HEK293 (cell line): ENCODE results near the gene VPS26B.

ENCODE experiments used
- GLI2 ChIP-seq: fragments of 450-650 bp; formaldehyde crosslinking; IDR thresholded peaks from 2 replicates; pipeline ENCODE4; 2017; ENCODE audit warnings: missing biosample characterization, missing genetic modification characterization, low read depth, borderline replicate concordance
- HOXD13 ChIP-seq: sonication (generic); formaldehyde crosslinking; IDR thresholded peaks from 2 replicates; pipeline ENCODE4 v1.8.0; 2022; ENCODE audit warnings: missing genetic modification reagents, borderline replicate concordance
- KLF8 ChIP-seq: fragments of 450-650 bp; formaldehyde crosslinking; IDR thresholded peaks from 2 replicates; pipeline ENCODE4 v1.5.1; 2016; ENCODE audit warnings: missing biosample characterization, missing genetic modification characterization
- PRDM1 ChIP-seq: fragments of 450-650 bp; formaldehyde crosslinking; IDR thresholded peaks from 2 replicates; pipeline ENCODE4; 2016; ENCODE audit warnings: missing biosample characterization, missing genetic modification characterization
- ZBTB17 ChIP-seq: fragments of 450-650 bp; formaldehyde crosslinking; IDR thresholded peaks from 2 replicates; pipeline ENCODE4 v1.5.1; 2016; ENCODE audit warnings: missing biosample characterization, missing genetic modification characterization
- ZFP3 ChIP-seq: fragments of 450-650 bp; formaldehyde crosslinking; IDR thresholded peaks from 2 replicates; pipeline ENCODE4 v1.5.1; 2016; ENCODE audit warnings: low read depth, missing biosample characterization, missing genetic modification characterization
- ZFP37 ChIP-seq: fragments of 450-650 bp; formaldehyde crosslinking; IDR thresholded peaks from 2 replicates; pipeline ENCODE4 v1.5.1; 2016; ENCODE audit warnings: missing biosample characterization, missing genetic modification characterization
- ZNF248 ChIP-seq: fragments of 450-650 bp; formaldehyde crosslinking; IDR thresholded peaks from 2 replicates; pipeline ENCODE4 v1.5.1; 2017; ENCODE audit warnings: missing biosample characterization, missing genetic modification characterization
- ZNF266 ChIP-seq: fragments of 450-650 bp; formaldehyde crosslinking; IDR thresholded peaks from 2 replicates; pipeline ENCODE4 v1.5.1; 2016; ENCODE audit warnings: missing biosample characterization, missing genetic modification characterization, low read depth
- ZNF335 ChIP-seq: fragments of 450-650 bp; formaldehyde crosslinking; conservative IDR thresholded peaks from 2 replicates; pipeline ENCODE4 v1.5.1; 2016; ENCODE audit warnings: missing biosample characterization, missing genetic modification characterization
- ZNF37A ChIP-seq: fragments of 450-650 bp; IDR thresholded peaks from 2 replicates; pipeline ENCODE4 v1.5.1; 2018; ENCODE audit warnings: missing biosample characterization, missing genetic modification characterization
- ZNF426 ChIP-seq: fragments of 450-650 bp; formaldehyde crosslinking; IDR thresholded peaks from 2 replicates; pipeline ENCODE4 v1.5.1; 2017; ENCODE audit warnings: missing biosample characterization, missing genetic modification characterization, mild to moderate bottlenecking, inconsistent platforms, moderate library complexity
- ZNF433 ChIP-seq: fragments of 450-650 bp; formaldehyde crosslinking; IDR thresholded peaks from 2 replicates; pipeline ENCODE4 v1.5.1; 2016; ENCODE audit warnings: missing biosample characterization, missing genetic modification characterization, low read depth
- ZNF501 ChIP-seq: fragments of 450-650 bp; formaldehyde crosslinking; IDR thresholded peaks from 2 replicates; pipeline ENCODE4 v1.5.1; 2016; ENCODE audit warnings: missing biosample characterization, missing genetic modification characterization
- ZNF510 ChIP-seq: fragments of 450-650 bp; formaldehyde crosslinking; IDR thresholded peaks from 2 replicates; pipeline ENCODE4 v1.5.1; 2018; ENCODE audit warnings: mild to moderate bottlenecking, missing genetic modification characterization, missing biosample characterization; ENCODE audit not compliant: insufficient replicate concordance
- ZNF514 ChIP-seq: fragments of 450-650 bp; formaldehyde crosslinking; IDR thresholded peaks from 2 replicates; pipeline ENCODE4 v1.5.1; 2016; ENCODE audit warnings: missing biosample characterization, missing genetic modification characterization
- ZNF530 ChIP-seq: fragments of 450-650 bp; formaldehyde crosslinking; IDR thresholded peaks from 2 replicates; pipeline ENCODE4 v1.5.1; 2016; ENCODE audit warnings: low read depth, missing biosample characterization, missing genetic modification characterization
- ZNF626 ChIP-seq: fragments of 450-650 bp; sonication (Bioruptor Pico); formaldehyde crosslinking; IDR thresholded peaks from 2 replicates; pipeline ENCODE4 v1.5.1; 2018; ENCODE audit warnings: missing biosample characterization, missing genetic modification characterization, inconsistent platforms
- ZNF776 ChIP-seq: fragments of 450-650 bp; formaldehyde crosslinking; IDR thresholded peaks from 2 replicates; pipeline ENCODE4 v1.5.0; 2017; ENCODE audit warnings: missing biosample characterization, missing genetic modification characterization, borderline replicate concordance
- ZNF777 ChIP-seq: fragments of 450-650 bp; formaldehyde crosslinking; IDR thresholded peaks from 2 replicates; pipeline ENCODE4 v1.5.1; 2017; ENCODE audit warnings: missing biosample characterization, missing genetic modification characterization, borderline replicate concordance
- ZNF791 ChIP-seq: fragments of 450-650 bp; formaldehyde crosslinking; IDR thresholded peaks from 2 replicates; pipeline ENCODE4 v1.5.1; 2016; ENCODE audit warnings: missing biosample characterization, missing genetic modification characterization
- ZXDB ChIP-seq: fragments of 450-650 bp; formaldehyde crosslinking; IDR thresholded peaks from 2 replicates; pipeline ENCODE4 v1.5.1; 2016; ENCODE audit warnings: missing biosample characterization, missing genetic modification characterization
- TF ChIP-seq, protein P1 (sequence below): fragments of 450-650 bp; formaldehyde crosslinking; IDR thresholded peaks from 2 replicates; pipeline ENCODE4 v1.5.1; 2016; ENCODE audit warnings: missing biosample characterization, missing genetic modification characterization
- TF ChIP-seq, protein P2 (sequence below): fragments of 450-650 bp; formaldehyde crosslinking; IDR thresholded peaks from 2 replicates; pipeline ENCODE4 v1.5.1; 2016; ENCODE audit warnings: missing biosample characterization, missing genetic modification characterization
- TF ChIP-seq, protein P3 (sequence below): fragments of 450-650 bp; formaldehyde crosslinking; IDR thresholded peaks from 2 replicates; pipeline ENCODE4 v1.5.1; 2017; ENCODE audit warnings: missing biosample characterization, missing genetic modification characterization
- TF ChIP-seq, protein P4 (sequence below): fragments of 450-650 bp; formaldehyde crosslinking; IDR thresholded peaks from 2 replicates; pipeline ENCODE4 v1.5.1; 2017; ENCODE audit warnings: missing biosample characterization, missing genetic modification characterization
- TF ChIP-seq, protein P5 (sequence below): fragments of 450-650 bp; IDR thresholded peaks from 2 replicates; pipeline ENCODE4 v1.5.1; 2018; ENCODE audit warnings: missing biosample characterization, missing genetic modification characterization
- TF ChIP-seq, protein P6 (sequence below): fragments of 450-650 bp; formaldehyde crosslinking; IDR thresholded peaks from 2 replicates; pipeline ENCODE4 v1.5.0; 2017; ENCODE audit warnings: missing biosample characterization, missing genetic modification characterization, borderline replicate concordance

VPS26B gene

DNA sequence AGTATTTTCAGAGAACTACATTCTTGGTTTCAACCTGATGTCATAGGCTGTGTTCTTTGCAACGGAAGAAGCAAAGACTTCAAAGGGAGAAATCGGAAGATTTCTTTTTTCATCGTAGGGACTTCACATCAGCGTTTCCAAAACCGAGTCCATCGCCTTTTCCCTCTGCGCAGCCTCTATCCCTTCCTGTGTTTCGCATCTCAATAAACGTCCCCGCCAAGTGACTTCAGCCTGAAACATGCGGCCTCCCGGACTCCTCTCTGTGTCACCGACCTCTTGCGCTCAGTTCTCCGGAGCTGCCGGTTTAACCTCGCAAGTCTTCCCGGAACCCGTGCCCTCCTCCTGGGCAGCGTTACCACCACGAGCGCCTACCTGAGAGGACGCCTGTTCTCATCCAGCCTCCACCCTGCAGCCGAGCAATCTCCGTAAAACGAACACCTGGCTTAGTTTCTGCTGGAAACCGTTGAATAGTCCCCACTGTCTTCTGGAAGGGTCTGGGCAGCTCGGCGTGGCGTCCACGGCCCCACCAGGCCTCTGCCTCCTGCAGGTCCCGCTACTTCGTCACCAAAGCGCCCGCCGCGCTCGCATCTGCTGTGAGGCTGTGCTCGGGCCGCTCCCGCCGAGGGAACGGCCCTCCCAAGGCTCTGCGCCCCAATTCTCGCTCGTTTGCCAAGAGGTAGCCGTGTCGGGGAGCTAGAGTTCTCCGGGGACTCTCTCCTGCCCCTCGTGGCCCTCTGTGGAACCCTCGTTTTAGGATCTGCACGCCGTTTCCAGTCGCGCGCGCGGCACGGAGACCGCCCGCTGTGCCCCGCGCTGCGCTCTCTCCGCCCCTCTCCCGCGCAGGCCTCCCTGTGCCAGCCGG is 51.3 kb downstream of the VPS26B start, which contains the start of gene GLB1L3 (continued):
- TF ChIP-seq, protein P1, sequence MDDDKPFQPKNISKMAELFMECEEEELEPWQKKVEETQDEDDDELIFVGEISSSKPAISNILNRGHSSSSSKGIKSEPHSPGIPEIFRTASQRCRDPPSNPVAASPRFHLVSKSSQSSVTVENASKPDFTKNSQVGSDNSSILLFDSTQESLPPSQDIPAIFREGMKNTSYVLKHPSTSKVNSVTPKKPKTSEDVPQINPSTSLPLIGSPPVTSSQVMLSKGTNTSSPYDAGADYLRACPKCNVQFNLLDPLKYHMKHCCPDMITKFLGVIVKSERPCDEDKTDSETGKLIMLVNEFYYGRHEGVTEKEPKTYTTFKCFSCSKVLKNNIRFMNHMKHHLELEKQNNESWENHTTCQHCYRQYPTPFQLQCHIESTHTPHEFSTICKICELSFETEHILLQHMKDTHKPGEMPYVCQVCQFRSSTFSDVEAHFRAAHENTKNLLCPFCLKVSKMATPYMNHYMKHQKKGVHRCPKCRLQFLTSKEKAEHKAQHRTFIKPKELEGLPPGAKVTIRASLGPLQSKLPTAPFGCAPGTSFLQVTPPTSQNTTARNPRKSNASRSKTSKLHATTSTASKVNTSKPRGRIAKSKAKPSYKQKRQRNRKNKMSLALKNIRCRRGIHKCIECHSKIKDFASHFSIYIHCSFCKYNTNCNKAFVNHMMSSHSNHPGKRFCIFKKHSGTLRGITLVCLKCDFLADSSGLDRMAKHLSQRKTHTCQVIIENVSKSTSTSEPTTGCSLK (tag by site-specific recombination) = no peak
- no peak for TF ChIP-seq ZNF426
- TF ChIP-seq HOXD13 (CRISPR knock-in tag) = no peak
- TF ChIP-seq, protein P2, sequence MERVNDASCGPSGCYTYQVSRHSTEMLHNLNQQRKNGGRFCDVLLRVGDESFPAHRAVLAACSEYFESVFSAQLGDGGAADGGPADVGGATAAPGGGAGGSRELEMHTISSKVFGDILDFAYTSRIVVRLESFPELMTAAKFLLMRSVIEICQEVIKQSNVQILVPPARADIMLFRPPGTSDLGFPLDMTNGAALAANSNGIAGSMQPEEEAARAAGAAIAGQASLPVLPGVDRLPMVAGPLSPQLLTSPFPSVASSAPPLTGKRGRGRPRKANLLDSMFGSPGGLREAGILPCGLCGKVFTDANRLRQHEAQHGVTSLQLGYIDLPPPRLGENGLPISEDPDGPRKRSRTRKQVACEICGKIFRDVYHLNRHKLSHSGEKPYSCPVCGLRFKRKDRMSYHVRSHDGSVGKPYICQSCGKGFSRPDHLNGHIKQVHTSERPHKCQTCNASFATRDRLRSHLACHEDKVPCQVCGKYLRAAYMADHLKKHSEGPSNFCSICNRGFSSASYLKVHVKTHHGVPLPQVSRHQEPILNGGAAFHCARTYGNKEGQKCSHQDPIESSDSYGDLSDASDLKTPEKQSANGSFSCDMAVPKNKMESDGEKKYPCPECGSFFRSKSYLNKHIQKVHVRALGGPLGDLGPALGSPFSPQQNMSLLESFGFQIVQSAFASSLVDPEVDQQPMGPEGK (tag by site-specific recombination) = peak; percentile 25
- no peak for TF ChIP-seq ZNF514
- TF ChIP-seq, protein P3, sequence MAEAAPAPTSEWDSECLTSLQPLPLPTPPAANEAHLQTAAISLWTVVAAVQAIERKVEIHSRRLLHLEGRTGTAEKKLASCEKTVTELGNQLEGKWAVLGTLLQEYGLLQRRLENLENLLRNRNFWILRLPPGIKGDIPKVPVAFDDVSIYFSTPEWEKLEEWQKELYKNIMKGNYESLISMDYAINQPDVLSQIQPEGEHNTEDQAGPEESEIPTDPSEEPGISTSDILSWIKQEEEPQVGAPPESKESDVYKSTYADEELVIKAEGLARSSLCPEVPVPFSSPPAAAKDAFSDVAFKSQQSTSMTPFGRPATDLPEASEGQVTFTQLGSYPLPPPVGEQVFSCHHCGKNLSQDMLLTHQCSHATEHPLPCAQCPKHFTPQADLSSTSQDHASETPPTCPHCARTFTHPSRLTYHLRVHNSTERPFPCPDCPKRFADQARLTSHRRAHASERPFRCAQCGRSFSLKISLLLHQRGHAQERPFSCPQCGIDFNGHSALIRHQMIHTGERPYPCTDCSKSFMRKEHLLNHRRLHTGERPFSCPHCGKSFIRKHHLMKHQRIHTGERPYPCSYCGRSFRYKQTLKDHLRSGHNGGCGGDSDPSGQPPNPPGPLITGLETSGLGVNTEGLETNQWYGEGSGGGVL (tag by site-specific recombination) = peak; percentile 36; the same call in 1 of the 2 replicates
- TF ChIP-seq ZNF248 (tag by site-specific recombination) = no peak
- no peak for TF ChIP-seq ZNF510 (tag by site-specific recombination)
- TF ChIP-seq ZFP3 = no peak
- no peak for TF ChIP-seq ZNF433 (tag by site-specific recombination)
- TF ChIP-seq ZNF791 = no peak
- TF ChIP-seq ZNF37A (tag by site-specific recombination) = no peak
- no peak for TF ChIP-seq ZNF776 (tag by site-specific recombination)
- TF ChIP-seq, protein P4, sequence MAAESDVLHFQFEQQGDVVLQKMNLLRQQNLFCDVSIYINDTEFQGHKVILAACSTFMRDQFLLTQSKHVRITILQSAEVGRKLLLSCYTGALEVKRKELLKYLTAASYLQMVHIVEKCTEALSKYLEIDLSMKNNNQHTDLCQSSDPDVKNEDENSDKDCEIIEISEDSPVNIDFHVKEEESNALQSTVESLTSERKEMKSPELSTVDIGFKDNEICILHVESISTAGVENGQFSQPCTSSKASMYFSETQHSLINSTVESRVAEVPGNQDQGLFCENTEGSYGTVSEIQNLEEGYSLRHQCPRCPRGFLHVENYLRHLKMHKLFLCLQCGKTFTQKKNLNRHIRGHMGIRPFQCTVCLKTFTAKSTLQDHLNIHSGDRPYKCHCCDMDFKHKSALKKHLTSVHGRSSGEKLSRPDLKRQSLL (tag by site-specific recombination) = no peak
- TF ChIP-seq, protein P5, sequence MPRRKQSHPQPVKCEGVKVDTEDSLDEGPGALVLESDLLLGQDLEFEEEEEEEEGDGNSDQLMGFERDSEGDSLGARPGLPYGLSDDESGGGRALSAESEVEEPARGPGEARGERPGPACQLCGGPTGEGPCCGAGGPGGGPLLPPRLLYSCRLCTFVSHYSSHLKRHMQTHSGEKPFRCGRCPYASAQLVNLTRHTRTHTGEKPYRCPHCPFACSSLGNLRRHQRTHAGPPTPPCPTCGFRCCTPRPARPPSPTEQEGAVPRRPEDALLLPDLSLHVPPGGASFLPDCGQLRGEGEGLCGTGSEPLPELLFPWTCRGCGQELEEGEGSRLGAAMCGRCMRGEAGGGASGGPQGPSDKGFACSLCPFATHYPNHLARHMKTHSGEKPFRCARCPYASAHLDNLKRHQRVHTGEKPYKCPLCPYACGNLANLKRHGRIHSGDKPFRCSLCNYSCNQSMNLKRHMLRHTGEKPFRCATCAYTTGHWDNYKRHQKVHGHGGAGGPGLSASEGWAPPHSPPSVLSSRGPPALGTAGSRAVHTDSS (tag by site-specific recombination) = no peak
- TF ChIP-seq ZNF335 = peak; percentile 77
- no peak for TF ChIP-seq ZNF626
- TF ChIP-seq GLI2 = no peak
- TF ChIP-seq ZNF266 (tag by site-specific recombination) = no peak
- peak; percentile 74 for TF ChIP-seq ZBTB17 (tag by site-specific recombination)
- TF ChIP-seq ZFP37 (tag by site-specific recombination) = peak; percentile 94
- TF ChIP-seq ZXDB (tag by site-specific recombination) = 0 out of 2 replicates have a peak, but pooled peaks have one; percentile 48
- 0 out of 2 replicates have a peak, but pooled peaks have one; percentile 33 for TF ChIP-seq ZNF501 (tag by site-specific recombination)
- peak; percentile 84; the same call in 1 of the 2 replicates for TF ChIP-seq KLF8
- no peak for TF ChIP-seq ZNF777 (tag by site-specific recombination)
- peak; percentile 42; the same call in 1 of the 2 replicates for TF ChIP-seq PRDM1 (tag by site-specific recombination)
- TF ChIP-seq, protein P6, sequence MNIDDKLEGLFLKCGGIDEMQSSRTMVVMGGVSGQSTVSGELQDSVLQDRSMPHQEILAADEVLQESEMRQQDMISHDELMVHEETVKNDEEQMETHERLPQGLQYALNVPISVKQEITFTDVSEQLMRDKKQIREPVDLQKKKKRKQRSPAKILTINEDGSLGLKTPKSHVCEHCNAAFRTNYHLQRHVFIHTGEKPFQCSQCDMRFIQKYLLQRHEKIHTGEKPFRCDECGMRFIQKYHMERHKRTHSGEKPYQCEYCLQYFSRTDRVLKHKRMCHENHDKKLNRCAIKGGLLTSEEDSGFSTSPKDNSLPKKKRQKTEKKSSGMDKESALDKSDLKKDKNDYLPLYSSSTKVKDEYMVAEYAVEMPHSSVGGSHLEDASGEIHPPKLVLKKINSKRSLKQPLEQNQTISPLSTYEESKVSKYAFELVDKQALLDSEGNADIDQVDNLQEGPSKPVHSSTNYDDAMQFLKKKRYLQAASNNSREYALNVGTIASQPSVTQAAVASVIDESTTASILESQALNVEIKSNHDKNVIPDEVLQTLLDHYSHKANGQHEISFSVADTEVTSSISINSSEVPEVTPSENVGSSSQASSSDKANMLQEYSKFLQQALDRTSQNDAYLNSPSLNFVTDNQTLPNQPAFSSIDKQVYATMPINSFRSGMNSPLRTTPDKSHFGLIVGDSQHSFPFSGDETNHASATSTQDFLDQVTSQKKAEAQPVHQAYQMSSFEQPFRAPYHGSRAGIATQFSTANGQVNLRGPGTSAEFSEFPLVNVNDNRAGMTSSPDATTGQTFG = no peak
- no peak for TF ChIP-seq ZNF530 (tag by site-specific recombination)
